Thyroid gland (tissue), 4 donors: Measurements from ENCODE around the gene OR52D1.

ENCODE experiments used
- POLR2A ChIP-seq, 2 donors: fragments of 450-650 bp; IDR thresholded peaks; one replicate each; pipeline ENCODE4 v1.6.1; 2017; ENCODE audit warnings: antibody characterized with exemption in 2 of 2, mild to moderate bottlenecking in 2 of 2, moderate library complexity in 1 of 2
- TF ChIP-seq, protein P1 (sequence below), 6 experiments: fragments of 200-600 bp in 3 of 6; fragments of 450-650 bp in 3 of 6; sonication (generic) in 3 of 6; IDR thresholded peaks; one replicate each; pipeline ENCODE4 v1.5.1; 2016 to 2019; ENCODE audit warnings: antibody characterized with exemption in 6 of 6, mild to moderate bottlenecking in 2 of 6, inconsistent platforms in 1 of 6, moderate library complexity in 1 of 6

DNA sequence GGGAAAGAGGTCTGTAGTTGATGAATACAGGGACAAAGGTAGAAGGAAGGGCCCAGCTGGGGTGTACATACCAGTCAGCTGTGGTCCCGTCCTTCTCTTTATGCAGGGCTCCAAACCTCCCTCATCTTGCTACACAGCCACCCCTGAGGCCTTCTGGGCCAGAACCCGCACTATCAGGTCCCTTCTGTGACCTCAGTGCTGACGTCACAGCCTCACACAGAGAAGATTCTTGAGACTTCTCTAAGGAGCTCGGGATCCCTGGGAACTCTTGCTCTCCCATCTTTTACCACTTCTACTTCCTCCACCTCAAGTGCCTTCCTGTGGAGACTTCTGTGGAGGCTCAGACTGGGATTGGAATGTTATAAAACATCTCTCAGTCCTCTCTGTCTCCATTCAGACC is 21.3 kb downstream of the OR52D1 start, which contains the start of gene UBQLN3:
- TF ChIP-seq, protein P1, sequence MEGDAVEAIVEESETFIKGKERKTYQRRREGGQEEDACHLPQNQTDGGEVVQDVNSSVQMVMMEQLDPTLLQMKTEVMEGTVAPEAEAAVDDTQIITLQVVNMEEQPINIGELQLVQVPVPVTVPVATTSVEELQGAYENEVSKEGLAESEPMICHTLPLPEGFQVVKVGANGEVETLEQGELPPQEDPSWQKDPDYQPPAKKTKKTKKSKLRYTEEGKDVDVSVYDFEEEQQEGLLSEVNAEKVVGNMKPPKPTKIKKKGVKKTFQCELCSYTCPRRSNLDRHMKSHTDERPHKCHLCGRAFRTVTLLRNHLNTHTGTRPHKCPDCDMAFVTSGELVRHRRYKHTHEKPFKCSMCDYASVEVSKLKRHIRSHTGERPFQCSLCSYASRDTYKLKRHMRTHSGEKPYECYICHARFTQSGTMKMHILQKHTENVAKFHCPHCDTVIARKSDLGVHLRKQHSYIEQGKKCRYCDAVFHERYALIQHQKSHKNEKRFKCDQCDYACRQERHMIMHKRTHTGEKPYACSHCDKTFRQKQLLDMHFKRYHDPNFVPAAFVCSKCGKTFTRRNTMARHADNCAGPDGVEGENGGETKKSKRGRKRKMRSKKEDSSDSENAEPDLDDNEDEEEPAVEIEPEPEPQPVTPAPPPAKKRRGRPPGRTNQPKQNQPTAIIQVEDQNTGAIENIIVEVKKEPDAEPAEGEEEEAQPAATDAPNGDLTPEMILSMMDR (IDR thresholded peaks at IDR 0.05), result no peak
- no peak for TF ChIP-seq POLR2A (IDR thresholded peaks at IDR 0.05)
